Measurements from ENCODE around the gene TRIM54.
"Not testable (repeated sequence)": the region's sequence is repeated elsewhere in the genome, so short reads cannot be mapped to it uniquely, and the experiment has no call there.

TRIM54 gene

DNA sequence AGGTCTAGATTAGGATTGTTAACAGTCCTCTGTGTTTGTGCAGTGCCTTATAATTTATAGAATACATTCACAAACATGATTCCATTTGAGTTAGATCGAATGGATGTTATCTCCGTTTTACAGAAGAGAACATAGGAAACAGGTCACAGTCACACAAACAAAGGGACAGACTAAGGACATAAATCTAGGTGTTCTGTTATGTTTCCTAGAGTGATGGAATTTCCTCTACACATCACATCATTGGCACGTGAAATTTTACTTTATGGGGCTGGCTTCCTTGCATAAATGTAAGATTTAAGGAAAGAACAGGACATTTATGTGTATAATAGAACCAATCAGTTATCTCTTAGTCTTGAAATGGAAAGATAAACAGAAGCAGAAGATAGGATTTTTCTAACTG, 6.4 kb downstream of the TRIM54 start:
- Mint-ChIP-seq H3K36me3 (peaks cover 2% of the 10 kb centered on the region), H3K27me3 (peaks cover 3% of the 10 kb centered on the region), H3K27ac (no peak overlapping the region), H3K9me3 (ENCODE audit: low read depth) (no peaks in the 10 kb centered on the region), H3K4me1 (ENCODE audit: low read depth) (no peaks in the 10 kb centered on the region), H3K4me3 (no peak overlapping the region)

DNA sequence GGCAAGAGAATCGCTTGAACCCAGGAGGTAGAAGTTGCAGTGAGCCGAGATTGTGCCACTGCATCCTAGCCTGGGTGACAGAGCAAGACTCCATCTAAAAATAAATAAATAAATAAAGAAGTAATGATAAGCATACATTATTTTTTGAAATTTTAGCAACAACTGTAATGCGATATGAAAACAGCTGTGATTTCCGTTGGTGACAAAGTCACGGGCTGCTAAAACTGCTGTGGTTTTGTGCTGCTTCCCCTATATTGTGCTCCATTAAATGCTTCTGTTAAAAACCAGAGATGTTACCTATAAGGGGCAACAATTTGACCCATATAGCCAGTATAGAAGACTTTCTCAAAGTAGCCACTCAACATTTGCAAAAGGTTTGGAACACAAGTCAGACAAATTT, 8.3 kb downstream of the TRIM54 start:
- H3K36me3 Mint-ChIP-seq: no peaks in the 10 kb centered on the region
- H3K27me3 Mint-ChIP-seq: peaks cover 3% of the 10 kb centered on the region
- H3K4me3 Mint-ChIP-seq: no peak overlapping the region
- no peaks in the 10 kb centered on the region for H3K9me3 Mint-ChIP-seq (ENCODE audit: low read depth)
- H3K4me1 Mint-ChIP-seq (ENCODE audit: low read depth): no peaks in the 10 kb centered on the region
- no peak overlapping the region for H3K27ac Mint-ChIP-seq

DNA sequence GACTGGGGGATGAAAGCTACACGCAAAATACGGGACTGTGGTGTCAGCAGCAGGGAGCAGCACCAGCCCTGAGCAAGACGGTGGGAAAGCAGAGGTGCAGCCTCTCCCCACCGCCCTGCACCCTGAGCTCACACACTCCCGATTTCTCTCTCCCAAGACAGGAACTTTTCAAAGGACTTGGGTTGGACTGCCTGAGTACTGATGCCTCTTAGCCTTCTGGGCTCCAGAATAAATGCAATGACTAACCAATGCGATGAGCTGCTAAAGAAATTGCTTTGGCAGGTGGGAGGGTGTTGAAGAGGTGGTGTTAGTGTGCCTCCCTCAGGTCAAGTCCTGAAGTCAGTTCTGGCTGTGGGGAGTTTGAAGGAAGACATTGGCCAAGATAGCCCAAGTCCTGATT, 9.6 kb downstream of the TRIM54 start:
- no peaks in the 10 kb centered on the region for H3K9me3 Mint-ChIP-seq (ENCODE audit: low read depth)
- no peak overlapping the region for H3K4me3 Mint-ChIP-seq
- H3K4me1 Mint-ChIP-seq (ENCODE audit: low read depth): no peaks in the 10 kb centered on the region
- no peak overlapping the region for H3K27ac Mint-ChIP-seq
- no peaks in the 10 kb centered on the region for H3K36me3 Mint-ChIP-seq
- peaks cover 3% of the 10 kb centered on the region for H3K27me3 Mint-ChIP-seq

DNA sequence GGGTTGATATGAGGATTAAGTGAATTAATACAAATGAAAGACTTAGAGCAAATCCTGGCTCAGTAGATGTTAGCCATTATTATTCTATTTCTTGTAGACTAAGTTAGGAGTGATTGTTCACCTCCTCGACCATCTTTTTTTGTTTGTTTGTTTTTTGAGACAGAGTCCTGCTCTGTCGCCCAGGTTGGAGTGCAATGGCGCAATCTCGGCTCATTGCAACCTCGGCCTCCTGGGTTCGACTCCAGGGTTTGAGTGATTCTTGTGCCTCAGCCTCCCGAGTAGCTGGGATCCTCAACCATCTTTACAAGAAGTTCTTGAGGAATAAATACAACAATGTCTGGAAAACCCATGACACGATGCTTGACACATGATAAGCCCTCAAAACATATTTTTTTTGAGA, 12.7 kb downstream of the TRIM54 start:
- Mint-ChIP-seq H3K4me3 (no peak overlapping the region), H3K27me3 (no peaks in the 10 kb centered on the region), H3K4me1 (ENCODE audit: low read depth) (no peaks in the 10 kb centered on the region), H3K36me3 (no peaks in the 10 kb centered on the region), H3K9me3 (ENCODE audit: low read depth) (no peaks in the 10 kb centered on the region), H3K27ac (no peak overlapping the region)

DNA sequence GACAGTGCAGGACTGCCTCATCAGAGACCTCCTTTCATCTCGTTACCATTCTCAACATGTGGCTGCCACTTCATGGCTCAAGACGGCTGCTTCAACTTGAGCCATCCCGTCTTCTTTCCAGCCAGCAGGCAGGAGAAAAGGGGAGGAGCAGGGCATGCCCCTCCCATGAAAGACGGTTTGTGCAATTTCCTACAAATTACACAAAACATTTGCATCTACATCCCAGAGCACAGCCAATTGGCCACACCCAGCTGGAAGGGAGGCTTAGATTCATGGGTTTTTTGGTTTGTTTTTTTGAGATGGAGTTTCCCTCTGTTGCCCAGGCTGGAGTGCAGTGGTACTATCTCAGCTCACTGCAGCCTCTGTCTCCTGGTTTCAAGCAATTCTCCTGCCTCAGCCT, 14.3 kb downstream of the TRIM54 start:
- Mint-ChIP-seq H3K27me3 (no peaks in the 10 kb centered on the region), H3K9me3 (ENCODE audit: low read depth) (no peaks in the 10 kb centered on the region), H3K27ac (no peak overlapping the region), H3K4me3 (no peak overlapping the region), H3K4me1 (ENCODE audit: low read depth) (no peaks in the 10 kb centered on the region), H3K36me3 (no peaks in the 10 kb centered on the region)

DNA sequence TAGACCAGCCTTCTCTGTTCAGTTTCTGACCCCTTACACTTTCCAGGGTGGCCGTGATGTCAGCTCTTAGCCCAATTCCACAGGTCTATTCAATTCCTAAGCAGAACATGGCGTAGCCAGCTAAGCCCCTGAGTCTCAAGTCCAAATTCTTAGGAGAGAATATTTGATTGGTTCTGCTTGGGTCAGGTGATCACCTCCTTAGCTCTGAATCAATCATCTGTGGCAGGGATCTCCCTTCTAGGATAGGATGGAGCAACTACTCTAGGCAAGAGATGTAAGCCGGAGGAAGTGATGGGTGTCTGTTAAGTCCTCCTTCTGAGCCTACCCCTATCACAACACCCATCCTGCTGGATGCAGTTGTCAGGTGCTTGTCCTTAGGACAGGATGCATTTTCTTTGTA, 15.0 kb downstream of the TRIM54 start:
- Mint-ChIP-seq H3K27me3 (no peaks in the 10 kb centered on the region), H3K27ac (no peak overlapping the region), H3K36me3 (no peaks in the 10 kb centered on the region), H3K9me3 (ENCODE audit: low read depth) (no peaks in the 10 kb centered on the region), H3K4me1 (ENCODE audit: low read depth) (no peaks in the 10 kb centered on the region), H3K4me3 (no peak overlapping the region)

DNA sequence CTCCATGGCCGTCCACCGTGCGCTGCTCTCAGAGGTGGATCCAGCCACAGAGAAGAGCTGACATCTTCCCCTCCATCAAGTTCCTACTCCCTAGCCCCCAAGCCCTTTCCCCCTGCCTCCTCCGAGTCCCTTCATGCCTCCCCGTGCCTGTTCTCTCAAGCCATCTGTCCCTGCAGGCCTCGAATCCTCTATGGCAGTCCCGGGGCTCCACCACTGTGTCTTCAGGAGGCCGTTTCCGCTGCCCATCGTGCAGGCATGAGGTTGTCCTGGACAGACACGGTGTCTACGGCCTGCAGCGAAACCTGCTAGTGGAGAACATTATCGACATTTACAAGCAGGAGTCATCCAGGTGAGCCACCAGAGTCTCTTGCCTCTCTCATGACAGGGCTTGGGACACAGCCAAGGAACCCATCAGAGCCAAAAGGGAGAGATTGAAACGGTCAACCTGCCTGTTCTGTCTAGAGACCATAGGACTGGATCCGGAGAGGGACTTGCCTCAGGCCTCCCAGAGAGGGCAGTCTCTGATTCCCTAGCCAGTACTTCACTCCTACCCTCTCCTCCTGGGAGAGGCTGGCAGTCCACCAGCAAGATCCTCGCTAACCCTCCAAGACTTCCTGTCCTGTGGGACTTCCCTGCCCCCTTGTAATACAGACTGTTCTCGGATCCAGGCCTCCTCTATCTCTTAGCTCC, 16.3 kb downstream of the TRIM54 start:
- H3K4me1 Mint-ChIP-seq (ENCODE audit: low read depth): peaks cover 5% of the 10 kb centered on the region
- no peak overlapping the region for H3K4me3 Mint-ChIP-seq
- H3K36me3 Mint-ChIP-seq: no peaks in the 10 kb centered on the region
- no peak overlapping the region for H3K27ac Mint-ChIP-seq
- no peaks in the 10 kb centered on the region for H3K9me3 Mint-ChIP-seq (ENCODE audit: low read depth)
- no peaks in the 10 kb centered on the region for H3K27me3 Mint-ChIP-seq

DNA sequence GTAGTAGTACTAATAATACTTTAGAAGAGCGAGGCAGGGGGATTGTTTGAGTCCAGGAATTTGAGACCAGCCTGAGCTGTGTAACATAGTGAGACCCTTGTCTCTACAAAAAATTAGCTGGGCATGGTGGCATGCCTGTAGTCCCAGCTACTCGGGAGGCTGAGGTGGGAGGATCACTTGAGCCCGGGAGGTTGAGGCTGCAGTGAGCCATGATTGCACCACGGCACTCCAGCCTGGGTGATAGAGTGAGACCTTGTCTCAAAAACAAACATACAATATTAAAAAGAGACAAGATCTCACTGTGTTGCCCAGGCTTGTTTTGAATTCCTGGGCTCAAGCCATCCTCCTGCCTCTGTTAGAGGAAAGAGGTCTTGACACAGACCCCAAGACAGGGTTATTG, 18.4 kb downstream of the TRIM54 start:
- H3K27ac Mint-ChIP-seq; H3K27me3 Mint-ChIP-seq; H3K9me3 Mint-ChIP-seq (ENCODE audit: low read depth); H3K4me3 Mint-ChIP-seq; H3K4me1 Mint-ChIP-seq (ENCODE audit: low read depth); H3K36me3 Mint-ChIP-seq: not testable (repeated sequence)

DNA sequence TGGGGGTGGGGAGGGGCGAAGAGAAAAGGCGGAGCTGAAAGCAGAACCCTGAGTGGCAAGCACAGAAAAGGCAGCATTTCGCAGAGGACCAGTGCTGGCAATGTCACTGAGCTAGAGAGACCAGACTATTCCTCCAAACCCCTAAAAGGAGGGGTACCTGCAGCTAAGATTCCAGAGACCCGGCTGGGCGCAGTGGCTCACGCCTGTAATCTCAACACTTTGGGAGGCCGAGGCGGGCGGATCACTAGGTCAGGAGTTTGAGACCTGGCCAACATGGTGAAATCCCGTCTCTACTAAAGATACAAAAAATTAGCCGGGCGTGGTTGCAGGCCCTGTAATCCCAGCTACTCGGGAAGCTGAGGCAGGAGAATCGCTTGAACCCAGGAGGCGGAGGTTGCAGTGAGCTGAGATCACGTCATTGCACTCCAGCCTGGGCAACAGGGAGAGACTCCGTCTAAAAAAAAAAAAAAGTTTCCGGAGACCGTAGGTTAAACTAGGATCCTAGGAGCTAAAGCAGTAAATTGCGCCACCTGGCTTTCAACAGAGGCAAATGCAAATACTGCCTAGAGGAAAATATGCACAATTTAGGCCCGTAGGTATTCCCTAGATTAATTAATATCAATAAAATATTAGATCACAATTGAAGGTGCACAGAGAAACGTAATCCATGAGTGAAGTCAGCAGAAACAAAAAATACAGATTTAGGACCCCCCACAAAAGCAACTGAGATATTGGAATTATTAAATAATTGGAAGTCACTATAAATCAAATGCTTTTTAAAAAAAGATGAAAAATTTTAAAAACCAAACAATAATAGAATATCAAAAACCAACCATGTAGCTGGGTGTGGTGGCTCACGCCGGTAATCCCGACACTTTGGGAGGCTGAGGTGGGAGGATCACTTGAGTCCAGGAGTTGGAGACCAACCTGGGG, 21.1 kb downstream of the TRIM54 start:
- H3K9me3 Mint-ChIP-seq (ENCODE audit: low read depth): no peaks in the 10 kb centered on the region
- no peak overlapping the region for H3K27ac Mint-ChIP-seq
- H3K4me1 Mint-ChIP-seq (ENCODE audit: low read depth): peaks cover 9% of the 10 kb centered on the region
- peak overlapping the region; percentile 69 for H3K4me3 Mint-ChIP-seq
- no peaks in the 10 kb centered on the region for H3K36me3 Mint-ChIP-seq
- H3K27me3 Mint-ChIP-seq: peaks cover 4% of the 10 kb centered on the region

DNA sequence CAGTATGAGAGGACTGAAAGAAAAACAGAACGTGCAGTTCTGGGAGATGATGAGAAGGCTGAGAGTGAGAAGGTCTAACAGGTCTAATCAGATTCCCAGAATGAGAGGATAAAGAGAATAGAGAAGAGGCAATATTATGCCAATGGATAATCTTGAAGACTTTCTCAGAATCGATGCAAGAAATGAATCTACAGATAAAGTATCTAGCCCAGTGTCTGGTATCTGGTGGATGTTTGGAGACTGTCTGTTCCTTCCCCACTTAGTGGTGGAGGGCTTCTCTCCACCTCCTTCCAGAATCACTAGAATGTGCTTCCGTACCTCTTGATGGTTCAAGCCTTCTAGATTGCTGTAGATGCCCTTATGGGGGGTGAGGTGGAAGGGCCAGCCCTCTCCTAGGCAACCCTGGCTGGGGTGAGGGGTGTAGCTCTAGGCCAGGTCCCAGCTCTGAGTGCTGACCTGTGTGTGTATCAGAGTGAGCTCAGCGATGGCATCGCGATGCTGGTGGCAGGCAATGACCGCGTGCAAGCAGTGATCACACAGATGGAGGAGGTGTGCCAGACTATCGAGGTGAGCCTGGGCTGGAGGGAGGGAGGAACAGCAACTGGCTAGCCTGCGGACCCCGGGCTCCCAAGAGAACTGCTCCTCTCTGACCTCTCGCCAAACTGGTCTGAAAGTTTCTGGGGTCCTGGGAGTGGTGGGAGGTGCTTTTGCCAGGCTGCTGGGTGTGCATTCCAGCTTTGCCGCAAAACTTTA, 22.4 kb downstream of the TRIM54 start:
- Mint-ChIP-seq H3K4me1 (ENCODE audit: low read depth) (peaks cover 9% of the 10 kb centered on the region), H3K9me3 (ENCODE audit: low read depth) (no peaks in the 10 kb centered on the region), H3K27me3 (peaks cover 4% of the 10 kb centered on the region), H3K36me3 (peaks cover 5% of the 10 kb centered on the region), H3K27ac (no peak overlapping the region), H3K4me3 (no peak overlapping the region)

DNA sequence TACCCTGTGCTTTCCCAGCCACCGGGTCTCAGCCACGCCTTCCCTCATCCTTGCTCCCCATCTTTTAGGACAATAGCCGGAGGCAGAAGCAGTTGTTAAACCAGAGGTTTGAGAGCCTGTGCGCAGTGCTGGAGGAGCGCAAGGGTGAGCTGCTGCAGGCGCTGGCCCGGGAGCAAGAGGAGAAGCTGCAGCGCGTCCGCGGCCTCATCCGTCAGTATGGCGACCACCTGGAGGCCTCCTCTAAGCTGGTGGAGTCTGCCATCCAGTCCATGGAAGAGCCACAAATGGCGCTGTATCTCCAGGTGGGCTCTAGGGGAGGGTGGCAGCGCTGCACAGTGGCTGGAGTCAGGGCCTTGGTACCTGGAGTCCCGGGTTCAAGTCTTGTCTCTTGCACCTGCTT, 23.3 kb downstream of the TRIM54 start:
- Mint-ChIP-seq H3K27me3 (peaks cover 4% of the 10 kb centered on the region), H3K9me3 (ENCODE audit: low read depth) (no peaks in the 10 kb centered on the region), H3K4me1 (ENCODE audit: low read depth) (peaks cover 9% of the 10 kb centered on the region), H3K27ac (no peak overlapping the region), H3K4me3 (no peak overlapping the region), H3K36me3 (peaks cover 7% of the 10 kb centered on the region)

DNA sequence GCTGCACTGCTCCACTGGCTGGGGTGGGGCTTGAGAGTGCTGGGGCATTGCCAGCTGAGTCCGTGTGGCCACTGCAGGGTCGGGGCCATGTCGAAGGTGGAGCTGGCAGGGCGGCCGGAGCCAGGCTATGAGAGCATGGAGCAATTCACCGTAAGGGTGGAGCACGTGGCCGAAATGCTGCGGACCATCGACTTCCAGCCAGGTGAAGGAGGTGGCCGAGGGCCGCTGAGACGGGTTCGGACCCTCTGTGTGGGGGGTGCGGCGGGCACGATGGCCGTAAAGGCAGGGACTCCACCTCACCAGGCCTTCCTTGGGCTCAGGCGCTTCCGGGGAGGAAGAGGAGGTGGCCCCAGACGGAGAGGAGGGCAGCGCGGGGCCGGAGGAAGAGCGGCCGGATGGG, 23.9 kb downstream of the TRIM54 start:
- Mint-ChIP-seq H3K36me3 (peaks cover 7% of the 10 kb centered on the region), H3K27ac (no peak overlapping the region), H3K9me3 (ENCODE audit: low read depth) (no peaks in the 10 kb centered on the region), H3K27me3 (peaks cover 4% of the 10 kb centered on the region), H3K4me1 (ENCODE audit: low read depth) (peaks cover 9% of the 10 kb centered on the region), H3K4me3 (peak overlapping the region; percentile 47)

DNA sequence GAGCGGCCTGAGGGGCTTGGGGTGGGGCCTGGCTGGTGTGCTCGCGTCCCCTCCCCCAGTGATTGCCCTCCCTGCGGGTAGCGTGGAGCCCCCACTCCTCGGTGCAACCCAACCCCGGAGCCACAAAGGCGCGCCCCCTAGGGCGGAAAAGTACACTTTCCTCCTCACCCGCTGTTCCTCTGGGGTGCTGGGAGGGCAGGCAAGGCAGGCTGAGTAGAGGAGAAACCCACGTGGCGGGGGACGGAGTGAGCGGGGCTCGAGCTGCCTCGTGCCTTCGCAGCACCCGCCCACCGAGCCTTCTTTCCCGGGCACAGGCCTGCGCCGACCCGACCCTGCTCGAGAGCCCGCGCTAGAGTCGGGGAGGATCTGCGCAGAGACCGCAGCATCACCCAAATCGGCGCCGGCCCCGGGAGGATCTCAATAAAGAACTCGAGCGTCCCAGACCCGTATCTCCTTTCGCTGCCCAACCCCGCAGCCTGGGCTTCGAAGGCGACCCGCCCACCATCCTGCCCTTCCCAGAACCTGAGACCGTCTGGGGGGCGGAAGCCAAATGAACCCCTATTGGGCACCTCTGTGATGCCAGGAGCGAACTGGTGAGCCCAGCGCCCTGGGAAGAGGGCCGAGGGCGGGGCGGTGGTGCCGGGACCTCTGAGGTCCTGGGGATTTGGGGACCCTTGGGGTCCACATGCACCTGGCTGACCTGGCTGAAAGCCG, 24.5 kb downstream of the TRIM54 start:
- H3K4me1 Mint-ChIP-seq (ENCODE audit: low read depth): peaks cover 9% of the 10 kb centered on the region
- H3K27ac Mint-ChIP-seq: no peak overlapping the region
- peaks cover 4% of the 10 kb centered on the region for H3K27me3 Mint-ChIP-seq
- H3K4me3 Mint-ChIP-seq: peak overlapping the region; percentile 63
- H3K36me3 Mint-ChIP-seq: peaks cover 9% of the 10 kb centered on the region
- no peaks in the 10 kb centered on the region for H3K9me3 Mint-ChIP-seq (ENCODE audit: low read depth)

DNA sequence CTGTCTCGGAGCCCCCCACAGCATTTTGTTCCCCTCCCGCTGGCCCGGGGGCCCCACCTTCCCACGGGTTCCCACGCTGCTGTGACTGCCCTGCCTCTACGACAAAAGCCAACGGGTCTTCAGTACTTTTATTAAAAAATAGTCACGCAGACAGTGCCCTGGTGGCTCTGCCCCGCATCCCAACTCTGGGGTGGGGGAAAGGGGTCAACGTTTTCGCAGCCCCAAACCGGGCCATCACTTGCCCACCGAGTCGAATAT, 25.0 kb downstream of the TRIM54 start:
- peak overlapping the region; percentile 63 for H3K4me3 Mint-ChIP-seq
- peaks cover 4% of the 10 kb centered on the region for H3K27me3 Mint-ChIP-seq
- no peaks in the 10 kb centered on the region for H3K9me3 Mint-ChIP-seq (ENCODE audit: low read depth)
- H3K27ac Mint-ChIP-seq: no peak overlapping the region
- H3K4me1 Mint-ChIP-seq (ENCODE audit: low read depth): peaks cover 9% of the 10 kb centered on the region
- peaks cover 10% of the 10 kb centered on the region for H3K36me3 Mint-ChIP-seq
